ENCODE data around the gene YIF1A. TPM values are rescaled to one million over a fixed set of nuclear protein-coding genes. Genes with fewer than 3 reads are reported as not detected.
"Not testable (repeated sequence)": the region's sequence is repeated elsewhere in the genome, so short reads cannot be mapped to it uniquely, and the experiment has no call there.

YIF1A gene
- polyA plus RNA-seq, 4 donors: 51.4 to 68.7 (median 57.8) TPM

GRCh38 chr11:66287889-66288670, 863 bp downstream of the YIF1A start:
- no peak for DNase-seq (ENCODE audit: low read depth in 4 of 4, low spot score in 2 of 4)

DNA sequence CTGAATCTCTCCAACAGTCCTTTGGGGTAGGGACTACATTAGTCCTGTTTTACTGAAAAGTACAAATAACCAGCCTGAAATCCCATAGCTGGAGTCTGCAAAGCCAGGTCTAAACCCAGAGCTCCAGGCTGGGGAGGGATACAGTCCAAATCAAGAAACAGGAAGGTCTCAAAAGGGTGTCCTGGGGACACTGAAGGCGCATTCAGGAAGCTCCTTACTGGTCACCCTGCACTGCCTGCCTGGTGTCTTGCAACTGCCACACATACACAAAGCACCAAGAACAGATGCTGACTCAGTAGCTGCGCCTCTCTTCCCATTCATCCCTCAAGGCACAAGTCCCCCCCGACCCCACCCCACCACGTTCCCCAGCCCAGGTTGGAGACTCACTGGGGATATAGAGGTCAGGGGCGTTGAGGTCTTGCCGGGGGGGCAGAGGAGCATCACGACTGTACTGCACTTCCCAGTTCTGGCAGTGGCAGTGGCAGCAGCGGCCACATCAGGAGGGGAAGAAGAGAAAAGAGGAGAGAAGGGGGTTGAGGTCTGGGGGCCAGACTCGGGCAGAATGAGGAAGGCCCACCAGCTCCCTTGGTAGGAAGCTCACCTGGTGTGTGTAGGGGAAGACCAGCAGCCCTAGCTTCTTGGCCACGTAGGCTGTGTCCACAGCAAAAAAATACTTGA, 1.6 kb downstream of the YIF1A start:
- no peak for DNase-seq (ENCODE audit: low read depth in 4 of 4, low spot score in 2 of 4)

GRCh38 chr11:66286699-66287098, 2.2 kb downstream of the YIF1A start:
- DNase-seq (ENCODE audit: low read depth in 4 of 4, low spot score in 2 of 4): no peak

DNA sequence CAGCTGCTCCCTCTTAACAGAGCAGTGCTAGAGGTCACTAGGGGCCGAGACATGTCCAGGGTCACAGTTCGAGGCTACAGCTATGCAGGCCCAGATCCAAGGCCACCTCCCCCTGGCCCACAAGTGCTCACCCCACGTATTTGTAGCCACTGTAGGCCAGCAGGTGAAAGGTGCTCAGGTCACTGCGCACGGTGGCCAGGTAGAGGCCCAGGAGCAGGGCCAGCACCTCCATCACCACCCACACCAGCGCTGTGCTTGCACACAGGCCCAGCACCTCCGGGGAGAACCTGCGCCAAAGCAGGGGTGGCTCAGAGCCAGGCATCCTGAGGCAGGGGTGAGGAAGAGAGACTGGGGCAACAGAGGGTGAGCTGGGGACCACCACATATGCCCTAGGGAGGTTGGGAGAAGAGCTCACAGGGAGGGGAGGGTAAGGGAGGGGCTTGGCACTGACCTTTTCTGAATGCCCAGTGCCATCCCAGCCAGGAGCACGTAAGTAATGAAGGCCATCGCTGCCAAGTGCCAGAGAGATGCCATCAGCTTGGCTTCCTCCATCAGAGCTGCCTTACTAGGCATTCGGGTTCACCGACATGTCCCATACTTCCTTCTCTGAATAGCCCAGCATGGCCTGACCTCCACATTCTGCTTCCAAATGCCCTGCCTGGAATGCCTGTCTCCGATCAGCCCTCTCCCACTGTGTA, 3.5 kb downstream of the YIF1A start:
- no peak for DNase-seq (ENCODE audit: low read depth in 4 of 4, low spot score in 2 of 4)

GRCh38 chr11:66284526-66285078, 4.3 kb downstream of the YIF1A start:
- DNase-seq (ENCODE audit: low read depth in 4 of 4, low spot score in 2 of 4): no peak

DNA sequence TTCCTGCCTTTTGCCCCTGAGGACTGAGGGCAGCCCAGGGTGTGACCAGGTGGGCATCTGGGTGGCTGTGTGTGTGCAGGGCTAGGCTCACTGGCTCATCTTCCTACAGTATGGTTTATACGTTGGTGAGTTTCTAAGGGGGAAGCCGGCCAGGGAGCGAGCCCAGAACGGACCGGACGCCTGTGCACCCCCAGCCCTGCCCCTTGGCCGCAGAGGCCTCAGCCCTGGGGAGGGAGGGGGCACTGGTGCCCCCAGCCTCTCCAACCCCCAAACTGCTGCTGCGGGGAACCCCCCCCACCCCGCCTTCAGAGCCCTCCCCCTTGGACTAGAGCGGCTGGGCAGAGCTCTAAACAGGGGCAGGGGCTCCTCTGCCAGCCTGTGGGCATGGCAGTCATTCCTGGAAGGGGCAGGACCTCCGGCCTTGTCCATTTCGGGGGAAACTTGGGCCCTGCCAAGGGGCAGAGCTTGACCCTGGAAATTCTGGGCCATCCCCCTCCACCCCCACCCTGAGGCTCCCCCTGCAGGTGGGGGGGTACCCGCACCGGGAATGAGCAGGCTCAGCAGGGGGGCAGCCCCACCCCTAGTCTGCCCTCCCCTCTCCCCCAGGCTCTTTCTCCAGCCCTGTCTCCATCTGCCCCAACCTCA, 5.4 kb downstream of the YIF1A start:
- no peak for DNase-seq (ENCODE audit: low read depth in 4 of 4, low spot score in 2 of 4)

DNA sequence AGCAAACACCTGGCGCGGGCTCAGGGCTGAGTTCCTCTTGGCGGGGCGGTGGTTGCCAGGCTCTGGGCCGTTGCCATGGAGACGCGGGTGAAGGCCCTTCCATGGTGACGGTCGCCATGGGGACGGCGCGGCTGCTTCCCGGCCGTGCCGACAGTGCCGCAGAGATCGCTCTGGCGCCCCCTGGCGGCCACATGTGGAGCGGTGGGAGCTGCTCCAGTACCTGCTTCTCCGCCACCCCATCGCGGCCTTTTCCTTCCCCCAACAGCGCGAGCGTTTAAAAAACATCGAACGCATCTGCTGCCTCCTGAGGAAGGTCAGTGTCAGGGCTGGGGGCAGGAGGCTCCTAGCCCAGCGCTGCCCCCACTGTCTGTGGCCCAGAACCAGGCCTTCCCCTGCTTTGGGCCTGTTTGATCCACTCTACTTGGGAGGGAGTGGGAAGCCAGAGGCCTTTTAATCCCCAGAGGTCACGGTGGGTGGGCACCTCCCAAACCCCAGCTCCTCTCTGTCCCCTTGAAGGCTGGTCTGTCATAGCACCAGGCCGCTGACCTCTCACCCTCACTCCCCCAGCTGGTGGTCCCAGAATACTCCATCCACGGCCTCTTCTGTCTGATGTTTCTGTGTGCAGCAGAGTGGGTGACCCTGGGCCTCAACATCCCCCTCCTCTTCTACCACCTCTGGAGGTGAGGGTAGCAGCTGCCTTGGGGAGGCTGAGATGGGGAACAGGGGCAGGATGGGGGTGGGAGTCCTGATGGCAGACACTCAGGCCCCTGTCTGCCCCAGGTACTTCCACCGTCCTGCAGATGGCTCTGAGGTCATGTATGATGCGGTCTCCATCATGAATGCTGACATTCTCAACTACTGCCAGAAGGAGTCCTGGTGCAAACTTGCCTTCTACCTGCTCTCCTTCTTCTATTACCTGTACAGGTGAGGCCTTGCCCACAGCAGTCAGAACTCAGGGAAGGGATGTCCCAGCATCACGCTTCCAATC, 6.2 kb downstream of the YIF1A start:
- DNase-seq (ENCODE audit: low read depth in 4 of 4, low spot score in 2 of 4): peak in 3 of 4 donors; percentile 89 to 96 (median 91)

DNA sequence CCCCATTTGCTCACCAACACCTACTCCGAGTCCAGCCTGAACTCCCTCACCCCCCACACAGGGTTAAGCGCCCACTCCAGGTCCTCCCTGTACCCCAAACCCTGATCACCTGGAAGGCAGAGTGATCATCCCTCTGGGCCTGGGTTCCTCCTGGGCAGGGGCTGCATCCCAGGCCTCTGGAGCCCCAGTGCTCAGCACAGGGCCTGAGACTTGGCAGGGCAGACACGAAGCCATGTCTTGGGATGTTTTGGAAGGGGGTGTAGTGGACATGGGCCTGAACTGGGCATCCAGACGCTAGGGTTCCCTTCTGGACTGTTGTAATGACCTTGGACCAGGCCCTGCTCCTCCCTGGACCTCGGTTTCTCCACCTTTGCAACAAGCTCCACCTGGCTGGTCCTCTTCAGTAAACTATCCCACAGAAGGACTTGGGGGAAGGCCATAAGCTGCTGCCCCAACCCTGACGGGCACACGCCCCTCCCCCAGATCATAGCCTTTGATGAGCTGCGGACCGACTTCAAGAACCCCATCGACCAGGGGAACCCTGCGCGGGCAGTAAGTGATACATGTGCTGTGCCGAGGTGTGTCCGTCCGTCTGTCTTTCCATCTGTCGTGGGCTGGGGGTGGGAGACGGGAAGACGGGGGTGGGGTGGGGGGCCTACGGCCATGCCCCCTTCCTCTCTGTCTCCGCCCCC, 7.0 kb downstream of the YIF1A start:
- no peak for DNase-seq (ENCODE audit: low read depth in 4 of 4, low spot score in 2 of 4)

DNA sequence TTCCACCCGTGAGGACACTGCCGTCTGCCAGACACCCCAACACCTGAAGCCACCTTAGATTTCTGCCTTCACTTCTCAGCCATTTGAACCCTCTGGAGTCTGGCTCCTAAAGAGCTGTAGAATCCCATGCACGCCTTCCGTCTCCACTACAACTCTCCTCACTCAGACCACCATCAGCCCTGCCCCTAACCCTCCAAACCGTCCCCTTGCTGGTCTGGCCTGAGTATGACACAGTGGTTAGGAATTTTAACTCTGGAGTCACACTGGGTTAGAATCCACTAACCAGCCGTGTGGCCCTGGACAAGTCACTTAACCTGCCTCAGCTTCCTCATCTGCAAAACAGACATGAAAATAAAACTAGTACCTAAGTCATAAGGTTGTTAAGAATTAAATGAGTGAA, 7.9 kb downstream of the YIF1A start:
- no peak for DNase-seq (ENCODE audit: low read depth in 4 of 4, low spot score in 2 of 4)

DNA sequence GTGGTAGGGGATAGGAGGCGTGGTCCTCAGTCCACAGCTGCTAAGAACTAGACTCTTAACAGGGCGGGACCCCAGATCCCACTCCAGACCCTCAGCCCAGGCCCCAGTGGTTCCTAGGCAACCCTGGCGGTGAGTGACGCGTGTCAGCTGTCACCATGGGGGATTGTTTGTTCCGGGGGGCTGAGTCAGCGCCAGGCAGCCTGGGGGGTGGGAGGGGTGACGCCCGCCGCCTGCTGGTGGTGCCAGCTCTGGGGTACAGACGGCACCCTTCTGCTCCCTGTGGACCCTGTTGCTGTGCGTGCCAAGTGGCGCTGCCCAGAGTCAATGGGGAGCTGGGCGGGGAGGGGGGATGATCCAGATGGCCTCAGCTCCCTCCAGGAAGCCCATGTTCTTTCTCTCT, 8.5 kb downstream of the YIF1A start:
- no peak for DNase-seq (ENCODE audit: low read depth in 4 of 4, low spot score in 2 of 4)

- no peak for DNase-seq (ENCODE audit: low read depth in 4 of 4, low spot score in 2 of 4)
Measured at GRCh38 chr11:66279092-66279734, 9.7 kb downstream of the YIF1A start.

DNA sequence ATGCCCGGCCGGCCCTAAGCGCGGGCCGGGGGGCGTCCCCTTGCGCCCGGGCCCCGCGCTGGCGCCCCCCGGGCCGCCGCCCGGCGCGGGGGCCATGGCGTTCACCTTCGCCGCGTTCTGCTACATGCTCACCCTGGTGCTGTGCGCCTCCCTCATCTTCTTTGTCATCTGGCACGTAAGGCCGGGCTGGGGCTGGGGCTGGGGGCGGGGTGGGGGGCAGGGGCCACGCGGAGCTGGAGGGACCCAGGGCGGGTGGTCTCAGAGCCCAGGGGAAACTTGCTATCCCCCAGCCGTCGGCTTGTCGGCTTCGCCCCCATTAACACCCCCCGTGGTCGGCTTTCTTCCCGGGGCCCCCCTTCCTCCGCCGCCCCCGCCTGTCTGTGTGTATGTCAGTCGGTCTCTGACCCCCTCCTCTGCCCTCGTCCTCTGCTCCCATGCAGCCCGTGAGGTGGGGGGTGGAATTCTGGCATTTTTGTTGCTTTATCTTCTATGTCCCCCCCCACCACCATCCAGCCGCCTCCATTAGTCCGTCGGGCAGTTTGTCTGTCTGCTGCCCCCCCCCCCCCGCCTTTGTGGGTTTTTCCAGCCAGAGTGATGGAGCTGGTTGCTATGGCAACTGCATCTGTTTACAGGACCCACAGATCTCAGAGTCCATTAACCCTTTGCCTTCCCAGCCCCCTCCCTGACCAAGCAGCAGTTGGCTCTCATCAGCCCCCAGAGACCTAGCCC, 10.4 kb downstream of the YIF1A start:
- no peak for DNase-seq (ENCODE audit: low read depth in 4 of 4, low spot score in 2 of 4)

DNA sequence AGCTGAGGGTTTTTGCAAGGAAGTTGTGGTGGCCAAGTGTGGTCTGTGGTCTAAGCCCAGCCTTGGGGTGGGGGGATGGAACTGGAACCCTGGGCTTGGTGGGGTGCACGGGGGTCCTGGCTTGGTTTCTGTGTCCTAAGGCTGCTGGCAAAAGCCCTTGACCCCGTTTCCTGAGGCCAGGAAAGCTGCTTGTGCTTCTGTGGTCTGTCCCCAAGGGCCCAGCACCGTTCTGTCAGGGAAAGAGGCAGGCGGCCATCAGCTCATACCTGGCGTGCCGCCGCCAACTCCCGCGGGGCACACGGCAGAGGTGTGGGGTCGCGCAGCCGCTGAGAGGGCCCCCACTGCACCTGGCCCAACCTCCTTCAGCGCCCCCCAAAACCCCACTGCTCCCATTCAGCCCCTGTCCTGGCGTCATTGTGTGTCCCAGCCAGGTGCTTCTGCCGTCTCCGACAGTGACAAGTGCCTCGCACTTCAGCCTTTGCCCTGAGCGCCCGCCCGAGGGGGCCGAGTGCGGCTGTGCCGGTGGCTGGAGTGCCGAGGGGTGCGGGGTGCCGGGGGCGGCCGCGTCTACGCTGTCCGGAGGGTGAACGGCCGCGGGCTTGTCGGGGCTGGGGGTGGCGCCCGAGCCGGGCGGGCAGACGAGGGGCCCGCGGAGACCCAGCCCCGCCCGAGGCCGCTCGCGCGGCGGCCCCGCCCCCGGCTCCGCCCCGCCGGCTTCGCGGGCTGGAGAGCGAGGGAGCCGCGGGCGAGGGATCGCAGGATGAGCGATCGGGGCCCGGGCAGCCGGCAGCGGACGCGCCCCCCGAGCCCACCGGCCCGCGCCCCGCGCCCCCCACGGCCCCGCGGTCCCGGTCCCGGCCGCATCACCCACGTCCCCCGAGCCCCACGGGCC, 11.2 kb downstream of the YIF1A start, which contains the start of gene CNIH2:
Gene CNIH2 (plus strand): TSS at position 705 of the 892 bp plus-strand sequence. CDS start 282 bp downstream, outside the sequence.
- no peak for DNase-seq (ENCODE audit: low read depth in 4 of 4, low spot score in 2 of 4)

DNA sequence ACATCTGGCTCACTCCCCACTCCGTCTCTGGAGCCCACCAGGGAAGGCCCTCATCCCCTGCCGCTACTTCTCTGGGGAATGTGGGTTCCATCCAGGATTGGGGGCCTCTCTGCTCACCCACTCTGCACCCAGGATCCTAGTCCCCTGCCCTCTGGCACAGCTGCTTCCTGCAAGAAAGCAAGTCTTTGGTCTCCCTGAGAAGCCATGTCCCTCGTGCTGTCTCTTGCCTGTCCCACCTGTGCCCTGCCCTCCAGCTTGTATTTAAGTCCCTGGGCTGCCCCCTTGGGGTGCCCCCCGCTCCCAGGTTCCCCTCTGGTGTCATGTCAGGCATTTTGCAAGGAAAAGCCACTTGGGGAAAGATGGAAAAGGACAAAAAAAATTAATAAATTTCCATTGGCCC, 11.9 kb downstream of the YIF1A start:
- not testable (repeated sequence) for DNase-seq (ENCODE audit: low read depth in 4 of 4, low spot score in 2 of 4)

DNA sequence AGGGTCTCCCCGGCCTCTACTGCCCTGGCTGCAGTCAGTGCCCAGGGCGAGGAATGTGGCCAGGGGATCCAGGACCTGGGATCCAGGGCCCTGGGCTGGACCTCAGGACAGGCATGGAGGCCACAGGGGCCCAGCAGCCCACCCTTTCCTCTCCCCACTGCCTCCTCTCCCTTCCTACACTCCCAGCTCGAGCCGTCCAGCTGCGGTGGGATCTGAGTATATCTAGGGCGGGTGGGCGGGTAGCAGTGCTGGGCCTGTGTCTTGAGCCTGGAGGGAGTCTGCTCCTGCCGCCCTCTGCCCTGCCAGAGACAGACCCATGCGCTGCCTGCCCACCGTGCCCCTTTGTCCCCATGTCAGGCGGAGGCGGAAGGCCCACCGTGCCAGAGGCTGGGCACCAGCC, 12.3 kb downstream of the YIF1A start:
- not testable (repeated sequence) for DNase-seq (ENCODE audit: low read depth in 4 of 4, low spot score in 2 of 4)

- no peak for DNase-seq (ENCODE audit: low read depth in 4 of 4, low spot score in 2 of 4)
Measured at GRCh38 chr11:66275984-66276612, 12.8 kb downstream of the YIF1A start.

All from left renal cortex interstitium (tissue), 4 donors.